H9 (cell line): ENCODE results near the gene GPR180. TPM values are rescaled to one million over a fixed set of nuclear protein-coding genes. Genes with fewer than 3 reads are reported as not detected.

Experiments
- DNase-seq: peaks from one replicate; pipeline ENCODE4 v3.0.0-alpha.2; 2017
- H2AFZ ChIP-seq: one replicate; pipeline ENCODE4 v1.6.1; 2013; ENCODE audit warnings: mild to moderate bottlenecking, low read length, control low read depth, moderate library complexity
- H2AK5ac ChIP-seq: 2 replicates; pipeline ENCODE4 v1.6.1; 2013; ENCODE audit warnings: low read length, control low read depth, mixed read lengths; ENCODE audit not compliant: insufficient read length
- H2BK120ac ChIP-seq: one replicate; pipeline ENCODE4 v1.6.1; 2013; ENCODE audit warnings: low read depth, mild to moderate bottlenecking, low read length, control low read depth, inconsistent platforms; ENCODE audit not compliant: poor library complexity, severe bottlenecking
- H2BK12ac ChIP-seq: 2 replicates; pipeline ENCODE4 v1.6.1; 2013; ENCODE audit warnings: low read length, control low read depth, mixed read lengths, low read depth; ENCODE audit not compliant: insufficient read length
- H2BK15ac ChIP-seq: 2 replicates; pipeline ENCODE4 v1.6.1; 2013; ENCODE audit warnings: low read depth, low read length, control low read depth
- H2BK20ac ChIP-seq: one replicate; pipeline ENCODE4 v1.6.1; 2013; ENCODE audit warnings: low read depth, mild to moderate bottlenecking, low read length, control low read depth, inconsistent platforms; ENCODE audit not compliant: poor library complexity, severe bottlenecking
- H2BK5ac ChIP-seq: 2 replicates; pipeline ENCODE4 v1.6.1; 2013; ENCODE audit warnings: low read length, control low read depth, mixed read lengths; ENCODE audit not compliant: insufficient read length
- H3K14ac ChIP-seq: 2 replicates; pipeline ENCODE4 v1.6.1; 2013; ENCODE audit warnings: low read length, control low read depth; ENCODE audit not compliant: insufficient read depth
- H3K18ac ChIP-seq: 2 replicates; pipeline ENCODE4 v1.6.1; 2013; ENCODE audit warnings: low read depth, mild to moderate bottlenecking, mixed read lengths, low read length, control low read depth; ENCODE audit not compliant: insufficient read length
- H3K23ac ChIP-seq: 2 replicates; pipeline ENCODE4 v1.6.1; 2013; ENCODE audit warnings: low read length, control low read depth, mixed read lengths, low read depth; ENCODE audit not compliant: insufficient read length
- H3K23me2 ChIP-seq: 2 replicates; pipeline ENCODE4 v1.6.1; 2013; ENCODE audit warnings: low read depth, mild to moderate bottlenecking, mixed read lengths, low read length, control low read depth; ENCODE audit not compliant: insufficient read length, poor library complexity, severe bottlenecking
- H3K27ac ChIP-seq: 2 replicates; pipeline ENCODE4 v1.5.1; 2013; ENCODE audit warnings: low read length, control low read depth, mixed read lengths, low read depth; ENCODE audit not compliant: insufficient read length
- H3K27me3 ChIP-seq: 2 replicates; pipeline ENCODE4 v1.6.1; 2013; ENCODE audit warnings: low read length, control low read depth, inconsistent platforms; ENCODE audit not compliant: insufficient read depth
- H3K4ac ChIP-seq: 2 replicates; pipeline ENCODE4 v1.6.1; 2013; ENCODE audit warnings: low read depth, mild to moderate bottlenecking, control low read depth, inconsistent platforms, low read length, moderate library complexity
- H3K4me1 ChIP-seq: 2 replicates; pipeline ENCODE4 v1.6.1; 2013; ENCODE audit warnings: low read length, control low read depth, inconsistent platforms; ENCODE audit not compliant: insufficient read depth
- H3K4me2 ChIP-seq: 2 replicates; pipeline ENCODE4 v1.6.1; 2013; ENCODE audit warnings: low read length, control low read depth, mixed read lengths; ENCODE audit not compliant: insufficient read length, insufficient read depth
- H3K56ac ChIP-seq: 2 replicates; pipeline ENCODE4 v1.6.1; 2013; ENCODE audit warnings: low read depth, mild to moderate bottlenecking, mixed read lengths, low read length, control low read depth; ENCODE audit not compliant: insufficient read length
- H3K79me1 ChIP-seq: 2 replicates; pipeline ENCODE4 v1.6.1; 2013; ENCODE audit warnings: low read depth, mild to moderate bottlenecking, moderate library complexity, low read length, control low read depth, inconsistent platforms; ENCODE audit not compliant: insufficient read depth, poor library complexity, severe bottlenecking
- H3K79me2 ChIP-seq: 2 replicates; pipeline ENCODE4 v1.6.1; 2013; ENCODE audit warnings: low read length, control low read depth, inconsistent platforms; ENCODE audit not compliant: insufficient read depth
- H3K9ac ChIP-seq: 2 replicates; pipeline ENCODE4 v1.6.1; 2013; ENCODE audit warnings: low read length, control low read depth, mixed read lengths; ENCODE audit not compliant: insufficient read length; ENCODE audit errors: extremely low read depth
- H3K9me3 ChIP-seq: one replicate; pipeline ENCODE4 v1.6.1; 2013; ENCODE audit warnings: low read depth, low read length, inconsistent platforms; ENCODE audit not compliant: control insufficient read depth
- H3T11ph ChIP-seq: one replicate; pipeline ENCODE4 v1.6.1; 2013; ENCODE audit warnings: mild to moderate bottlenecking, low read length, control low read depth, inconsistent platforms
- H4K20me1 ChIP-seq: one replicate; pipeline ENCODE4 v1.6.1; 2013; ENCODE audit not compliant: control insufficient read depth, insufficient read length, insufficient read depth
- H4K5ac ChIP-seq: 2 replicates; pipeline ENCODE4 v1.6.1; 2013; ENCODE audit warnings: low read depth, mild to moderate bottlenecking, mixed read lengths, low read length, control low read depth; ENCODE audit not compliant: insufficient read length
- H4K8ac ChIP-seq: replicated peaks from 2 replicates; pipeline ENCODE4 v1.6.1; 2013; ENCODE audit warnings: low read length, control low read depth, mixed read lengths, low read depth; ENCODE audit not compliant: insufficient read length
- H4K91ac ChIP-seq: 2 replicates; pipeline ENCODE4 v1.6.1; 2013; ENCODE audit warnings: low read depth, mild to moderate bottlenecking, moderate library complexity, mixed read lengths, low read length, control low read depth; ENCODE audit not compliant: insufficient read length
- H3K27ac Mint-ChIP-seq, 3 experiments: 2 replicates in 2 of 3; 3 replicates in 1 of 3; pipeline ENCODE4 v1.8.0; 2020 to 2021; ENCODE audit warnings: mixed read lengths in 3 of 3, mild to moderate bottlenecking in 1 of 3, moderate library complexity in 1 of 3
- H3K27me3 Mint-ChIP-seq: 2 replicates; pipeline ENCODE4 v1.8.0; 2021; ENCODE audit warnings: low read depth, mild to moderate bottlenecking, moderate library complexity, mixed read lengths
- H3K36me3 Mint-ChIP-seq, 3 experiments: 2 replicates in 2 of 3; 3 replicates in 1 of 3; pipeline ENCODE4 v1.8.0; 2020 to 2021; ENCODE audit warnings: low read depth in 3 of 3, mixed read lengths in 3 of 3; ENCODE audit not compliant: insufficient read depth in 1 of 3
- H3K4me1 Mint-ChIP-seq, 2 experiments: 2 replicates each; pipeline ENCODE4 v1.8.0; 2020; ENCODE audit warnings: mixed read lengths in 2 of 2
- H3K4me3 Mint-ChIP-seq, 2 experiments: 2 replicates in 1 of 2; 3 replicates in 1 of 2; pipeline ENCODE4 v1.8.0; 2020 to 2021; ENCODE audit warnings: mild to moderate bottlenecking in 2 of 2, mixed read lengths in 2 of 2, moderate library complexity in 1 of 2
- H3K9me3 Mint-ChIP-seq, 2 experiments: 2 replicates in 1 of 2; 3 replicates in 1 of 2; pipeline ENCODE4 v1.8.0; 2020; ENCODE audit warnings: mild to moderate bottlenecking in 2 of 2, mixed read lengths in 2 of 2, moderate library complexity in 1 of 2
- WGBS: extraction: QIAGEN DNeasy Blood & Tissue Kit; methylation state at CpG from one replicate; pipeline ENCODE4 v1.1.7; 2013; ENCODE audit warnings: missing lambda C conversion rate, low lambda C conversion rate, mixed read lengths; ENCODE audit not compliant: insufficient read length; ENCODE audit errors: extremely low coverage; 5-methylcytosine and 5-hydroxymethylcytosine counted together
- total RNA-seq: library from RNA; stranded (reverse); gene quantifications from 2 replicates; pipeline ENCODE4 v1.2.1, GENCODE V29; 2021
- TF ChIP-seq, protein P1 (sequence below): fragments of 200-600 bp; sonication (generic); conservative IDR thresholded peaks from 3 replicates; pipeline ENCODE4 v1.8.0; 2021; ENCODE audit warnings: antibody characterized with exemption, mild to moderate bottlenecking

Gene GPR180
- total RNA-seq, 1 experiment from 2014 or later: 5.1 TPM

- no peak overlapping the region for H3K4me3 Mint-ChIP-seq
- WGBS: no CpG with 5 or more reads among the region's 1 CpG
- no peak overlapping the region for H2AFZ ChIP-seq
- TF ChIP-seq, protein P1, sequence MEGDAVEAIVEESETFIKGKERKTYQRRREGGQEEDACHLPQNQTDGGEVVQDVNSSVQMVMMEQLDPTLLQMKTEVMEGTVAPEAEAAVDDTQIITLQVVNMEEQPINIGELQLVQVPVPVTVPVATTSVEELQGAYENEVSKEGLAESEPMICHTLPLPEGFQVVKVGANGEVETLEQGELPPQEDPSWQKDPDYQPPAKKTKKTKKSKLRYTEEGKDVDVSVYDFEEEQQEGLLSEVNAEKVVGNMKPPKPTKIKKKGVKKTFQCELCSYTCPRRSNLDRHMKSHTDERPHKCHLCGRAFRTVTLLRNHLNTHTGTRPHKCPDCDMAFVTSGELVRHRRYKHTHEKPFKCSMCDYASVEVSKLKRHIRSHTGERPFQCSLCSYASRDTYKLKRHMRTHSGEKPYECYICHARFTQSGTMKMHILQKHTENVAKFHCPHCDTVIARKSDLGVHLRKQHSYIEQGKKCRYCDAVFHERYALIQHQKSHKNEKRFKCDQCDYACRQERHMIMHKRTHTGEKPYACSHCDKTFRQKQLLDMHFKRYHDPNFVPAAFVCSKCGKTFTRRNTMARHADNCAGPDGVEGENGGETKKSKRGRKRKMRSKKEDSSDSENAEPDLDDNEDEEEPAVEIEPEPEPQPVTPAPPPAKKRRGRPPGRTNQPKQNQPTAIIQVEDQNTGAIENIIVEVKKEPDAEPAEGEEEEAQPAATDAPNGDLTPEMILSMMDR: no peak
- no peak overlapping the region for H3K56ac ChIP-seq
- H3K79me1 ChIP-seq: no peaks in the 10 kb centered on the region
- no peak overlapping the region for H3K23ac ChIP-seq
- H3K14ac ChIP-seq: no peak overlapping the region
- no peaks in the 10 kb centered on the region for H3K9me3 Mint-ChIP-seq
- H3K27me3 Mint-ChIP-seq: no peaks in the 10 kb centered on the region
- H2BK120ac ChIP-seq: no peak overlapping the region
- no peaks in the 10 kb centered on the region for H3K4me1 Mint-ChIP-seq
- no peaks in the 10 kb centered on the region; the same call in 1 of the 2 replicates for H3K79me2 ChIP-seq
- no peak for DNase-seq
- no peak overlapping the region for H2BK15ac ChIP-seq
- H3T11ph ChIP-seq: no peak overlapping the region
- no peaks in the 10 kb centered on the region for H3K9me3 ChIP-seq
- H3K9ac ChIP-seq: no peak overlapping the region
- no peak overlapping the region for H3K27ac ChIP-seq
- H3K27ac Mint-ChIP-seq: no peak overlapping the region
- no peak overlapping the region for H4K5ac ChIP-seq
- H3K4ac ChIP-seq: no peak overlapping the region
- no peak overlapping the region for H2BK20ac ChIP-seq
- H2BK12ac ChIP-seq: no peak overlapping the region
- H2AK5ac ChIP-seq: no peak overlapping the region
- H3K27me3 ChIP-seq: no peaks in the 10 kb centered on the region
- no peak overlapping the region for H4K8ac ChIP-seq
- no peaks in the 10 kb centered on the region for H3K23me2 ChIP-seq
- no peaks in the 10 kb centered on the region for H4K20me1 ChIP-seq
- no peak overlapping the region for H3K4me2 ChIP-seq
- H3K36me3 Mint-ChIP-seq: peaks cover 24 to 38% (median 31%) of the 10 kb centered on the region in 3 experiments
- H3K4me1 ChIP-seq: no peaks in the 10 kb centered on the region
- no peak overlapping the region for H2BK5ac ChIP-seq
- H4K91ac ChIP-seq: no peak overlapping the region
- H3K18ac ChIP-seq: no peak overlapping the region
Observed at GRCh38 chr13:94568443-94568842, 33.2 kb upstream of the GPR180 start.
